GM20431 (cell line): Measurements from ENCODE around the gene BRI3.

Source experiments
- in situ Hi-C: fragments of 300-500 bp; cut with MseI, MboI; formaldehyde crosslinking; loops from one replicate; pipeline ENCODE4 v1.15.0; 2020; ENCODE audit warnings: low sequenced_read_pairs; ENCODE audit not compliant: unreplicated experiment

Gene BRI3

DNA sequence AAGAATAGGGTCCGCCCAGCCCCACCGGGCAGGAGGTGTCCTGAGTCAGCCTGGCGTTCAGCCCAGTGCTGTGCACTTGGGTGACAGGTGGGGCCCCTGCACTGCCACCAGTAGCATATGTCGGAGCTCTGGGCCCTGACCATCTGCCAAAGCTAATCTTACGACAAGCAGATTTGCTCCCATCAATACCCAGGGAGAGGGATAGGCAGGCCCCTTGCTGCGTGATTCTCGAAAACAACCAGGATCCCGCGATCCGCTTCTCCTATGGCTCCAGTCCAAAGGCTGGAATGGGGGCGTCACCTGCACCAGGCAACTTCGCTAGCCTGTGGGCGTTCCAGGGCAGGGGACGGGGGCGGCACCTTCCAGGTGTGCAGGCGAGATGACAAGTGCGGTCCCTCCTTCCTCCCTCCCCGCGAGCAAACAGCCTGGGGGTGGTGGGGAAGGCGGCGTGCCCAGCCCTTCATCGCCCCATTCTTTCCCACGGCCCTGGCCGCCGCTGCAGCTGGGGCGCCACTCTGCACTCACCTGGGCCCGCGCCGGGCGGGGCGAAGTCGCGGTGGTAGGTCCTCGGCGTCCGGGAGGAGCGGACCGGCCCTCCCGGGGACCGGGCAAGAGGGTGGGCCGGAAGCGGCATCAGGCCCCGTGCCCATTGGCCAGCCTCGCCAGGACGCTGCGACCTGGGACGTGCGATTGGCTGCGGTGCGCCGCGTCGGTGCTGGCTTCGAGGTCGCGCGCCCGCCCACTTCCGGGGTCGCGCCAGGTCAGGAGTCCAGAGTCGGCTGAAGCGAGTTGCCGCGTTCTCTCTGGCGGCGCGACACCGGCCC lies 29.7 kb upstream of the BRI3 start, which contains the start of gene TECPR1:
TECPR1 (minus strand) TSS at position 632 of the 824 bp plus-strand sequence. CDS start 6,086 bp downstream, outside the sequence.
- in situ Hi-C loops = no loop called here

DNA sequence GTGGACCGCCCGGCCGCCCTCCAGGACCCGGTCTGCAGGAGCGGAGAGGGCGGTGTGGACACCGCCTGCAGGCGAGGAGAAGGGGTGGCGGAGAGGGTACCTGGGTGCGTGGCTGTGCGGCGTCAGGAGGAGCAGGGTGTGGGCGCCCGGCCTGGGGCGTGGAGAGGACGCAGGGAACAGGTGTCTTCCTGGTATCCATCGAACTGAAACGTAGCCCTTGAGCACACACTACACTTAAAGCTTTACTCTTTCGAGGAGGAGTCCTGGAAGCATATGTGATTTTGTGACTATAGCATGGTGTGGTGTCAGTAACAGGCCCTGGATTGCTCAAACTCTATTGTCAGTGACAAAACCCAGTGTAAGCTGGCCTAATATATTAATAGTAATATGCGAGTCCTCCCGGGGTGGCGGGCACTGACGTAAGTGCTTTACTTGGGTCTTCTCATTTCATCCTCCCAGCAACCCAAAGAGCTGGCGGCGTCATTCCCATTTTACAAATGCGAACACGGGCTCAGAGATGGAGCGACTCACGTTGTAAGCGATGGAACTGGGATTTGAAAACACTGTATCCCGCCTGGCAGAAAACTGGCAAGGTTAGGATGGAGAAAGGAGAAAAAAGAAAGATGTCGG lies 28.9 kb upstream of the BRI3 start:
- in situ Hi-C loops = no loop called here

DNA sequence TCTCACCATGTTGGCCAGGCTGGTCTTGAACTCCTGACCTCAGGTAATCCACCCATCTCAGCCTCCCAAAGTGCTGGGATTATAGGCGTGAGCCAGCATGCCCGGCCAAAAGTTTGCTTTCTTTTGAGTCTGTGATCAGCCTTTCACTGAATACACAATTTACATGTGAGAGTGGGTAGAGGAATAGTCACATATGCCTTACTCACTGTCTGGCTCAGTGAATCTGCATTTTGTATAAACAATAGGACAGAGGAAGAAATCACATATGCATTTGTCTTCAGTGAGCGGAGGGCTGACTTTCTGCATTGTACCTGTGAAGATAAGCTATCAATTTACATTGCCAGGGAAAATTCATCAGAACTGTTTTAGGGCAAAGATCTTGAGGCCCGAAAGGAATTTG lies 27.0 kb upstream of the BRI3 start:
- in situ Hi-C loops = no loop called here

DNA sequence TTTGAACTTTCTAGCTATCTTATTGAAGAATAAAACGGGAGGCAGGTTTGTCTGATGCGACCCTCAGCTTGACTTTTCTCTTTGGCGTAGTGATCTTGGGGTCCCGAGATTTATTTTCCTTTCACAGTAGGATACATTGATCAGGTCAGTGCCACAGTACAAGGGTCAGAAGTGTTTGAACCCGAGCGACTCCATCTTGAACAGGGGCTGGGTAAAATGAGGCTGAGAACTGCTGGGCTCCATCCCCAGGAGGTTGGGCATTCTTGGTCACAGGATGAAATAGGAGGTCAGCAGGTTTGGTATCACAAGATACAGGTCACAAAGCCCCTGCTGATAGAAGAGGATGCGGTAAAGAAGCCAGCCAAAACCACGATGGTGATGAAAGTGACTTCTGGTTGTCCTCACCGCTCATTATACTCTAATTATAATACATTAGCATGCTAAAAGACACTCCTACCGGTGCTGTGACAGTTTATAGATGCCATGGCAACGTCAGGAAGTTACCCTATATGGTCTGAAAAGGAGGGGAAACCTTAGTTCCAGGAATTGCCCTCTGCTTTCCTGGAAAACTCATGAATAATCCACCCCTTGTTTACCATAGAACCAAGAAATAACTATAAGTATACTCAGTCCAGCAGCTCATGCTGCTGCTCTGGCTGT lies 26.4 kb upstream of the BRI3 start:
- in situ Hi-C loops = no loop called here

DNA sequence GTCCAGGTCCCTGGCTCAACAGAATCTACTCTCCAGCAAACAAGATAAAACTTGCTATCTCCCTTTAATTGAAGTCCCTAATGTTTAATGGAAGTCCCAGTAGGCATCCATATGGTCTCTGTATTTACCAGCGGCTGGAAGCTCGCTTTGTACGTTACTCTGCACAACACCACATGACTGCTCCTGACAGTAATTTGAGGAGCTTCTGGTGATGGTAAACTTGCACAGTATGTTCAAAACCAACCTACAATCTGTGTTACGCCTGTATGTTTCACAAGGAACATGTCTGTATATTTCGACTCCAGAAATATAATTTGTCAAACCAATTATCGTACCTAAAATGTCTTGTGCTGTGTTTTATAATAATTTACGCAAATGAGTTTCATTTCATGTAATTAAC lies 25.1 kb upstream of the BRI3 start:
- in situ Hi-C loops = no loop called here

DNA sequence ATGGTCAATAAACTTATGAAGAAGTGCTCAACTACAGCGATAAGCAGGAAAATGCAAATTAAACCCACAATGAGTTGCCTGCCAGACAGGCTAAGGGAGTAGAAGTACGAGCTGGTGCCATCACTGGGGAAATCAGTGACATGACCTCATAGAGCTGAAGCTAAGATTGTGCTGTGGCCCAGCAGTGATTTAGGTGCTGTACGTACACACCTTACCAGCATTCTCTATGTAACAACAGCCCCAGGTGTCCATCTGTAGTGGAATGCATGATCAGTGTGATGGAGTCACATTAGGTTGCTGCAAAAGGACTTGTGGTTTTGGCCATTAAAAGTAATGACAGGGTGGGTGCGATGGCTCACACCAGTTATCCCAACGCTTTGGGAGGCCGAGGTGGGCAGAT lies 23.8 kb upstream of the BRI3 start:
- in situ Hi-C loops = no loop called here

DNA sequence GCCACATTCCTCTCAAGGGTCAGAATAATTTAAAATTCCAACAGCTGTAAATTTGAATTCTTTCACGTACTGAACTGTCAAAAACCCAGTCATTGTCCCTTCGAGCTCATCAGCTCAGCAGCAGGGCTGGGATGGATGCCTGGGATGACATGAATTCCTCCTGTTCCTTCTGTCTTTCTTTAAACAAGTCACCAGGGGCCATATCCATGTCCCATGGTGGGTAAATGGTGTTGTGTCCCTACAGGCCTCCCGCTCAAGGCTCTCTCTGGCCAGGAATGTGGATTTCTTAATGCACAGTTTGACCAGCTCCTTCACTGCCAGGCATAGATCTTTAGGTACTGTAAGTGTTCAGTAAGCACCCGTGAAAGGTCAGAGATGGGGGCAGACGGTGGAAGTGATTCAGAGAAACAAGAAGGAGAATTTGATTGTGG lies 15.6 kb upstream of the BRI3 start:
- in situ Hi-C loops = no loop called here

DNA sequence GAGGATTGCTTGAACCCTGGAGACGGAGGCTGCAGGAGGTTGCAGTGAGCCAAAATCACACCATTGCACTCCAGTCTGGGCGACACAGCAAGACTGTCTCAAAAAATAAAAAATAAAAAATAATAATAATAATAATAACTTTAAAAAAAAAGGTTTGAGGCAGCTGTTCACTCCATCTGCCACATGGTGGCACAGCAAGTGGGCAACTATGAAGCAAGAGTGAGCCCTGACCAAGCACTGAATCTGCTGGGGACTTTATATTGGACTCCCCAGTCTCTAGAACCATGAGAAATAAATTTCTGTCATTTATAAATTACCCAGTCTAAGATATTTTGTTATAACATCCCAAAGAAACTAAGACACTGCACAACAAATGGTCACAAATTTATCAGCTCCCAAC lies 14.6 kb upstream of the BRI3 start:
- in situ Hi-C loops = no loop called here

DNA sequence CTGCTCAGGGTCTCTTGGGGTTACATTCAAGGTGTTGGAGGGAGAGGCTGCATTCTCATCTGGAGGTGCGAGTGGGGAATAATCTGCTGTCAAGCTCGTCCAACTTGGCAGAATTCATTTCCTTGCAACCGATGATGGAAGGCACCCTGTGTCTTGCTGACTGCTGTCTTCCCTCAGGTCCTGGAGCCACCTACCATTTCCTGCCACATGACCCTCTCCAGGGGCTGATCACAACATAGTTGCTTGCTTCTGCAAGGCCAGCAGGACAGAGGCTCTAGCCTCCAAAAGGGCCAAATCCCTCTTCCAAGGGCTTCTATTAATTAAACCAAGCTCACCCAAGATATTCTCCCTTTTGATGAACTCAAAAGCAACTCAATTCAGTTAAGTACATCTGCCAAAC lies 14.2 kb upstream of the BRI3 start:
- in situ Hi-C loops = no loop called here

DNA sequence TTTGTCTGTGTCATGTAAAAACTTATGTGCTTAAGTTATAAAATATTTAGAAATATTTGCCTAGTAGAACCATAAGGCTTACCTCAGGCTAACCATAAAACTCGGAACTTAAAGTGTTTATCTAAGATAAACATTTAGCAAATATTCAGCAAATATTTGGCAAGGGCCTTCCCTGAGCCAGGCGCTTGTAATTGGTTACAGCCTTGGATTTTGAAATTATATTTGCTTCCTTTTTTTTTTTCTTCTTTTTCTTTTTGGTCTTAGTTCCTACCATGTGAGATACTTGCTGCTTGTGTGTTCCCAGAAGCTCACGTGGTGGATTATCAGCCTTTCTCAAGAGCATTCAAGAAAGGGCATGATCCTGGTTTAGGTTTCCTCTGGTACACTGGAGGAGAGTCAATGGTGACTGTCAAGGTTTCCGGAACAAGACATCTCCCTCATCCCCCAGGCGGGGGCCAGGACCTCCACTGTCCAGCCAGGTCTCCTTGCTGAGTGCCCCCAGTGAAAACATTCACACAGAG lies 5.2 kb upstream of the BRI3 start:
- in situ Hi-C loops = no loop called here

DNA sequence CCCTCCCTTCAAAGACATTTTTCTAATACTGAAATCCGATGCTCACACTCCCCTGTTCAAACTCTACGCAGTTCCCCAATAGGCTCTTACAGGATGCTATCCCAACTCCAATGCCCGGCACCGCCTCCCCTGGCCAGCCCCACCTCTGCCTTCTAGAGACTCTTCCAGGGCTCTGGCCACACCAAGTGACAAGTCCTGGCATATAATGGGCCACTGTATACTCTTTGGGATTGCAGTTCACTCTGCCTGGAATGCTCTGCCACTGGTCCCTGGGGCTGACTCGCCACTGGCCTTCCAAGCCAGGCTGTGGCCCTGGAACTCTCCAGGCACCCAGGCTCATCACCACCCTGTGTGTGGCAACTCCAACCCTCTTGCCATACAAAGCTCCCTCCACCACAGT lies 3.1 kb upstream of the BRI3 start:
- in situ Hi-C loops = no loop called here

DNA sequence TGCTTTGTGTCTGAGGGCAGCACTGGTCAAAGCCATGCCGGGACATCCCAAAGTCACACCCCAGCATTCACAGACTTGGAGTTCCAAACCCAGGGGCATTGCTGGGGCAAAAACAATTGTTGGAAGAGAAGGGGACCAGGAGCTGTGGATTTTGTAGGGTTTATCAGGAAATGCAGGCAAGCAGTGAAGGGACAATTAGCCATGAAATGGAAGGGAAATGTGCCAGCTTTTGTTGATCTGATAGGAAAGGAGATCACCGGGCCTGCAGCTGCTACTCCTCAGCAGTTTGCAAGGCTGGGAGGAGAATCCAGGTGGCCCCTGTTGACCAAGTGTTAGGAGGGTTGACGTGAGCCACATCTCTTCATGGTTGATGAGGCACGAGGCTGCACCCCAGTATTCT lies 2.5 kb upstream of the BRI3 start:
- in situ Hi-C loops = no loop called here

DNA sequence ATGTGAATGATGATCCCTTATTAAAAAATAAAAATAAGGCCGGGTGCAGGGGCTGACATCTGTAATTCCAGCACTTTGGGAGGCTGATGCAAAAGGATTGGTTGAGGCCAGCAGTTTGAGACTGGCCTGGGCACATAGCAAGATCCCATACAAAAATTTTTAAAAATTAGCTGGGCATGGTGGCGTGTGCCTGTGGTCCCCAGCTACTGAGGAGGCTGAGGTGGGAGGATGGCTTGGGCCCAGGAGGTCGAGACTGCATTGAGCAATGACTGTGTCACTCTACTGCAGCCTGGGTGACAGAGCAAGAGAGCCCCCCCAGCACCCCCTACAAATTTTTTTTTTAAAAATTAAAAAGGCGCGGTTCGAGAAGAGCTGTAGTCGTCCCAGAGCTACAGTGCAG lies 1.2 kb upstream of the BRI3 start:
- in situ Hi-C loops = no loop called here

DNA sequence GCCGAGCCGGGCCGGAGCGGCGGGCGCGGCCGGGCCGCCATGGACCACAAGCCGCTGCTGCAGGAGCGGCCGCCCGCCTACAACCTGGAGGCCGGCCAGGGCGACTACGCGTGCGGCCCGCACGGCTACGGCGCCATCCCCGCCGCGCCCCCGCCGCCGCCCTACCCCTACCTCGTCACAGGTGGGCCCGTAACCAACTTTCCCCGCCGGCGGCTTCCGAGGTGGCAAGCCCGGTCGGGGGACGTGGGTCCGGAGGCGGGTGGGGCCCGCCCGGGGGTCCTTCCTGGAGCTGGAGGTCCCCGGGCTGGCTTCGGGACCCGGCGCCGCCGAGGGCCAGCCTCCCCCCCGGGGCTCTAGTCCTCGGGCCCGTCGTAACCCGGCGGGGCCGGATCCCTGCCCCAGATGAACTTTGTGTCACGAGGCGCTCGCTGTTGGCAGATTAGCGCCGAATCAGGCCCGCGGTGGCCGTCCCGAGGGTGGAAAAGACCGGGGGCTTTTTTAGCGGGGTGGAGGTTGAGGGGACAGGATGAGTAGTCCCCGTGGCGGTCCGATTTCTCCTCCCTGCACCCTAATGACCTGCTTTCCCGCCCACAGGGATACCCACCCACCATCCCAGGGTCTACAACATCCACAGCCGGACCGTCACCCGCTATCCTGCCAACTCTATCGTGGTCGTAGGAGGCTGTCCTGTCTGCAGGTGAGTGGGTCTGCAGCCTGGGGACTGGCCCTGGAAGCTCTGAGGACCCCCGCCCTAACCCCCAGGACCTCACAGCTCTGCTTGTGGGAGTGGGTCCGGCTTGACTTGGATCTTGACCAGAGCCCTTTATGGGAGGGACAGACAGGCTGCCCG lies 496 bp downstream of the BRI3 start:
- in situ Hi-C loops = no loop called here

DNA sequence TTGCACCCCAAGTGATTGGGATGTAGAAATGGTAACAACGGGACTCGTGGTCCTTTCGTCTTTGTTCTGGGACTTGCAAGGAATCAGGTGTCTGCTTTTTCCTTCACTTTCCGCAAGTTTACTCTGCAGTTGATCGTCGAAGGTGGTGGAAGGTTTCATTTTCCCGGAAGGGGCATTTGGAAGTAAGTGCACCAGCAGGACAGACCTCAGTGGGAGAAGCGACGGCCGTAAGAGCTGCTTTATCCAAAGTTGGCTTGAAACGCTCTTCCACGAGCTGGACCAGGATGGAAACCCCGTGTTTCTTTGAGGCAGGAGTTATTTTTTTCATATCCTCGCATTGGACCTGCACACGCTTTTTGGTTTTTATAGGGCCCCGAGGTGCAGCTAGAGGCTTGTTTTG lies 1.2 kb downstream of the BRI3 start:
- in situ Hi-C loops = no loop called here

DNA sequence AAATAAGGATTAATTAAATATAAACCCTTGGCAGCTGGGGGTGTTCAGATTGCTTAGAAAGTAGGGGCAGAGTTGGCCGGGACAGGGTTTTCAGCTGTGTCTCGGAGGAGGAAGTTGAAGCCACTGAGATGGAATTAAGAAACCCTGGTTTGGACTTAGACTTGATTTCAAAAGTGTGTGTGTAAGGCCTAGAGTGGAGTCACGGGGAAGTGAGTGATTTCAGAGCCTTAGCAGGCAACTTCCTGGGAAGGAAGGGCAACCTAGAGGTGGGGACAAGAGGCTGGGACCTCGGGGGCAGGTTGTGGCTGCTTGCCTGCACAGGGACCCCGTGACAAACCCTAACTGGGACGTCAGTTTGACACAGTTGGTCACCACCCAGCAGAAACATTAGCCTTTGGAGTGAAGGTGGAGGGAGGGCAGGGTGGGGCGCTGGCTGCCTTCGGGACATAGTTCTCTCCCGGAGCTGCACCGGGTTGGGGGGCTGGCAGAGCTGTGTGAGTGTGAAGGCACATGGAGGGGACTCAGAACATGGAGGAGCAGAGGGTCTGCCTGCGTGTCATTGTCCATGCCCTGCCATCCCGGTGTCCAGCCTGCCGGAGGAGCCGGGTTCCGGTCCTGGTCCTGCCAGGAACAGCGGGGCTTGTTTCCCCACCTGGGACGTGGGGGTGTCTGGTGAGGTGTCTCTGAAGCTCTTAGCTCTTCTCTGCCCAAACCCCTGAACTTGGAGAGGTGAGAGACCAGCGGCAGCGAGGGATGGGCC lies 1.8 kb downstream of the BRI3 start:
- in situ Hi-C loops = no loop called here

DNA sequence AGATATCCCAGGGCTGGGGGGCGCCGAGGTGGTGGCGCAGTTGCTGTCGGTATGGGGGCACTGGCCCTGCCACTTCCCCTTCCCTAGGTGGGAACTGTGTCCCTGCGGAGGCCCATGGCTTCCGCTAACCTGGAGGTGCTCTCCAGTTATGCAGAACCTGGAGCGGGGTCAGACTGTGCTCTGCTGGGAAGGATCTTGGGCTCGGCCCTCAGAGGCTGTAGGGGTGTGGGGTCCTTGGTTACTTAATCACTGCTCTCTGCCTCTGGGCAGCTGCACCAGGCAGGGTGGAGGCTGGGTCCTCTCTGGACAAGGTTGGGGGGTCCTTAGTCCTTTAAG lies 2.4 kb downstream of the BRI3 start:
- in situ Hi-C loops = no loop called here

DNA sequence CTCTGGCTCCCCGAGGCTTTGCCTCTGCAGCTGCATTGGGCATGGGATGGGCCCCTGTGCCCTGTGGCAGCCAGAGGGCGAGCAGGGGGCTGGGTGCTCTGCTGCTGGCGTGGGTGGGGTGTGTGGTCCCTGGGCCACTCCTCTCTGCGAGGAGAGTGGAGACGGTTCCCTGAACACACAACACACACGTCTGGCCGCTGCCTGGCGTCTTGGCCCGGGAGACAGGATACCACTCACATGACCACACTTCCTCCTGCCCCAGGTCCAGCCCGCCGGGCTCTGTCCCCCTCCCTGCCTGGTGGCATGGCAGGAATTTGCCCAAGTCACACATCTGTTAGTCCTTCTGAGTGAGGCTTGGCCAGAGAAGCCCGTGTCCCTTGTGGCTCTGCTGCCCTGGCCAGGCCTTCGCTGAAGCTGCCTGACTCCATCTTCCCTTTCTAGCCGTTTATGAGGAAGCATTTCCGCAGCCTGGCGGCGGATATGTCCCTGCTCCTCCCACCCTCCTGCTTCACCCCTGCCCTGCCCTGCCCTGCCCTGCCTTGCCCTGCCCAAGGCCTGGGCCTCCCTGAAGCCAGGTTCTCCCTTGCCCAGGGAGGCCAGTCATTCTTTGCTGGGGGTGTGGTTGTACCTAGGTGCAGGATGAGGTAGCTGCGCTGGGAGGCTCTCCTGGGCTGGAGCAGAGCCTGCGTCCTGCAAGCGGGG lies 3.0 kb downstream of the BRI3 start:
- in situ Hi-C loops = no loop called here
